ENCODE measurements around the gene NMNAT2.

Gene NMNAT2

DNA sequence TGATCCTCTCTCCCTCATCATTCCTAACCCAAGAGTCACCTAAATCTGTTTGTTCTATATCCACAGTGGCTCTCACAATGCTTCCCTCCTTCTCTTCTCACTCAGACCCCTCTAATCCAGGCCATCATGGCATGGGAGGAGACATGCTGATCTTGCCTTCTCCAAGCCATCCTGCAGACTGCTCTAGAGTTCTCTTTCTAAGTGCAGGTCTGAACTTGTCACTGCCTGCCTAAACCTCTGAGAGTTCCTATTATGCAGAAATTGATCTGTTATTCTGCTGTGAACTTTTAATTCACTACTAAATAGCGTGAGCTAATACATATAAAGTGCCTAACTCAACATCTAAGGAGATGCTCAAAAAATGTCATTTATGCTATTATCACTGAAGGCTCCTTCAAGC, 205.3 kb downstream of the NMNAT2 start:
- DNase-seq (ENCODE audit: low spot score), result no peak

DNA sequence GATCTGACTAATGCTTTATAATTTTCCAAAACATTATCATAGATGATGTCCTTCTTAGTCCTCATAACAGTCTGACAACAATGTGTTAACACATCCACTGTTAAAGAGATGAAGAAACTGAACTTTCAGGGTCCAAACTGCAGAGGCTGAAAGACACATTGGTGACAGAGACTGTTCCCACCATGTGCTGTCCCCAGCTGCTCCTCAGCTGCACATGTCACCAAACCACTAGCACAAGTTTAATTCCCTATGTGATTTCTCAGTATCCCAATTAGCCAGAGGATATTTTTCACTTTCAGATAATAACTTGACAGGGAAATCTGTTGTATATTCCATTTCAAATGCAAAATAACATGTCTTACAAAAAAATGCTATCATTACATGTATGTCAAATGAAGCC, 207.5 kb downstream of the NMNAT2 start:
- no peak for DNase-seq (ENCODE audit: low spot score)

DNA sequence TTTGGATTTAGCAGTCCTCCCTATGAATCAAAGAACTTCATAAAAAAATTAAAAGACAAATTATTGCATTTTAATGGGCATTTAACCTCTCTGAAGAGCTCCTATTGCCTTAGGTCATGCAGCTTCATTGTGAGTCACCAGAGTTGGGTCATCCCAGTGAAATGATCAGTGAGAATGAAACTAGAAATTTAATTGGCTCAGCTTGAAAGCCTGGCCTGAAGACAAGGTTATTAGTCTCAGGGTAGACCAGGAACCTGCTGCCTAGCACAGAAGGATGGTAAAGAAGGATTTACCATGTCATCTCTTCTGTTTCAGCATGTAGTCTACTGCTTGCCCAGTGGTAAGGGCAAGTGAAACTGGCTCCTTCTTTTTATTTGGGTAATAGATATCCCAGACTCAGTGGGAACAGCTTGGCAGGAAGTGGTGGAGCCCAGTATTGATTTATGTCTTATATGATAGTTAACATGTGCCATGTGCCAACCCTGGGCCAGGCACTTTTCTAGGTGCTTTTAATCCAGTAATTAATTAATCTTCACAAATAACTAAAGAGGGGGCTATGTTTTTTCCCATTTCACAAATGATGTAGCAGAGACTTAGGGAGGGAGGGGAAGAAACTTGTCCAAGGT, 208.5 kb downstream of the NMNAT2 start:
- peak; percentile 68 for DNase-seq (ENCODE audit: low spot score)

DNA sequence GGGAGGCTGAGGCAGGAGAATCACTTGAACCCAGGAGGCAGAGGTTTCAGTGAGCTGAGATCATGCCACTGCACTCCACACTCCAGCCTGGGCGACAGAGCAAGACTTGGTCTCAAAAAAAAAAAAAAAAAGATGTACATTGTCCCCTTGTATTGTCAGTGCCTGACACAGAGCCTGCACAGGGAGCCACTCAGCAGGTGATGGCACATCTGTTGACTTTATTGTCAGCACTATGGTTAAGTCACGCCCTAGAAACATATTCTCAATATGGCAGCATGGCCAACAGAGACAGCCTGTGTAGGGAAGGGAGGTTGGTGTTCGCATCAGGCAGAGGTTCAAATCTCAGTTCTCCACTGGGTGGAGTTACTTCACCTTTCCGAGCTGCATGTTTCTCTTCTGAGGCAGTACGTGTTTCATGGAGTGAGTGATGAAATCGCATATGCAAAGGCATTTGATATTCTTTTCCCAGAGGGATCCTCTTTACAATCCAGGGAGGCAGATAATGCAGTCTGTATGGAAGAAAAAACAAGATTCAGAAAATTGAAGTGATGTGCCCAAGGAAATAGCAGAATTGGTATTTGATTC, 211.6 kb downstream of the NMNAT2 start:
- no peak for DNase-seq (ENCODE audit: low spot score)

DNA sequence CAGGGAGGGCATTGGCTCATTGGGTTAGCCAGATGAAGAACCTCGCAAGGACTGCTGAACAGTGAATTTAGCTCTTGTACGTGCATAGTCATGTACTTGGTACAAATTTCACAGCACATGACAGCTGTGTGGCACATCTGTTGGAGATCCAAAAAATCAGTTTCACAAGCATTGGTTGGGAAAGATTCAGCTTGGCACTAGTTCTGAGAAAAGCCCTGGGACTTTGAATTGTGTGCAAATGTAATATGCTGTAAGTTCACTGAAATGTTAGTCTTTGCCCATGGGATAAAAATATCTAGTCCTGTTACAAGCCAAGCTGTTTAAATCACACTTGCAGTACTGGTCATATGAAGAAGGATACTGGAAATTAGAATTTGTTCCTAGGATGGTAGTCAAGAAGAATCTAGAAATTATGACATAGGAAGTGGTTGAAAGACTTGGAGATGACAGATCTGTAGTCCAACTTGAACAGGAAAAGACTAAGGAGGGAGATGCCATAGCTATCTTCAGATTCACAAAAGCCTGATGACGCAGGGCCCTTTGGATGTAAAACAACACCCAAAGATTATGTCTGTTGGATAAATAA, 212.9 kb downstream of the NMNAT2 start:
- DNase-seq (ENCODE audit: low spot score), result no peak

DNA sequence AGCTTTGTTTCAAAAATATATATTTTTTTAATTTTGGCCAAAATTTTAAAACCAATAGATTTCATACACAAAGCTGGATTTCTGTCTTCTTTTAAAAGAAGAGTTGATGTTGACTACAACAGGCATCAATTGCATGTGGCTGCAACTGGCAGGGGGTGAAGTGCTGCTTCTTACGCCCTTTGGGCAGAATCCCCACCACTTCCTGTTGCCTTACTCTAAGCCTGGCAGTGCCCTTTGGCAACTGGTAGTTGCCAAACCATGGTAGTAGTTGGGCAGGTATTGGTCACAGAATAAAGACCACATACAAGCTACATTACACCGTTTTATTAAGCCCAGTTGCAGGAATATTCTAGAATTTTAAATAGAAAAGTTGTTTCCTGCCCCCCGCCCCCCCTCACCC, 215.1 kb downstream of the NMNAT2 start:
- DNase-seq (ENCODE audit: low spot score), result no peak

DNA sequence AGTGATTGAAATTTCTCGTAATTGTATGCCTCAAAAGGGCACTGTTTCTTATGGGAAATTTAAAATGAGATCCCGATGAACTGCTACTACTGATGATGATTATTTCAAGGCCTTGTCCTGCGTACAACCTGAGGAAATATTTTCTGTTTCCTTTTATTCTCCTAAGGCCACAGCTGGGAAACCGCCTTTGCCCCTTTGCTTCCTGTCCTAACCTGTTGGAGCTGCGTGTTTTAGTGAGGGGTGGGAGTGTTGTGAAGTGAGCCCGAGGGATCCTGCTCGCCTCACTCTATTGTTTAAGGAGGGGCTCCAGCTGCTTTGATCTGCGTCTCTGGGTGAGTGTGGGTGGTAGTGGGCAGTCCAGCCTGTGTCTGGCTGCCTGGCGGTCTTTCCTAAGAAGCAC, 217.7 kb downstream of the NMNAT2 start:
- no peak for DNase-seq (ENCODE audit: low spot score)

DNA sequence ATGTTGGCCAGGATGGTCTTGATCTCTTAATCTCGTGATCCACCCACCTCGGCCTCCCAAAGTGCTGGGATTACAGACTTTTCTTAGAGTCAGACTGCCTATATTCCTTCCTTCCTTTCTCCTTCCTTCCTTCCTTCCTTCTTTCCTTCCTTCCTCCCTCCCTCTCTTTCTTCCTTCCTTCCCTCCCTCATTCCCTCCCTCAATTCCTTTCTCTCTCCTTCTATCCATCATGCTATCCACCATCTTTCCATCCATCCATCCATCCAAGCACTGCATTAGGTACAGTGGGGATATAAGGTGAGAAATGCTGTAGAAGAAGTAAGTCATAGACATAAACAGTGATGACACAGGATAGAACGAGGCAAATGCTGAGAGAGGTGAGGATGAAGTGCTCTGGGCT, 218.9 kb downstream of the NMNAT2 start:
- DNase-seq (ENCODE audit: low spot score), result no peak

DNA sequence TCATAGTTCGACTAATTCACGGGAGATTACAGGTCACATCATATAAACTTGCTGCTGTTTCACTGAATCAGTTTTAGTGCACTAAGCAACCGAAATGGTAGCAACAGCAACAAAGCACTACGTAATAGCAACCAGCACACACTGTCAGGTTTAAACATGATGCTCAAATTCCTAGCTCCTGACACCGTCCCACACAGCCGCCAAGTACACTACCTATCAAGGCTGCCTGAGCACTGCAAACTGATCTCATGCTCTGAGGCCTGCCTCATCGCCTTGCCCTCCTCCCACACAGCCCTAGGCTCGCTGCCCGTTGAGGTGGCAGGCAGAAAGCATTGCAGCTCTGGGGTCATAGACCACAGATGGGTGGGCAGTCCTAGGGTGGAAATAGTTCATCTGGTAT, 219.7 kb downstream of the NMNAT2 start:
- DNase-seq (ENCODE audit: low spot score), result no peak

Measured in kidney capillary endothelial cell (primary cell).